Smooth muscle cell (in vitro differentiated cells): ENCODE measurements around the gene SLC22A4. TPM values are rescaled to one million over a fixed set of nuclear protein-coding genes. Genes with fewer than 3 reads are reported as not detected.

Source experiments
- DNase-seq: peaks from one replicate; lab custom pipeline; 2025; ENCODE audit not compliant: unreplicated experiment; lab: John Stamatoyannopoulos, UW
- H2AFZ ChIP-seq: fragments of 200-600 bp; sonication (generic); 2 replicates; pipeline ENCODE4 v1.6.0; 2016; ENCODE audit warnings: antibody characterized with exemption, low read depth, mild to moderate bottlenecking
- H3F3A ChIP-seq: fragments of 200-600 bp; sonication (generic); 2 replicates; pipeline ENCODE4 v1.6.0; 2017; ENCODE audit warnings: antibody characterized with exemption, low read depth
- H3K27ac ChIP-seq: fragments of 200-600 bp; sonication (generic); 2 replicates; pipeline ENCODE4 v1.5.1; 2016; ENCODE audit warnings: low read depth, mild to moderate bottlenecking
- H3K27me3 ChIP-seq: fragments of 200-600 bp; sonication (generic); 2 replicates; pipeline ENCODE4 v1.6.1; 2016; ENCODE audit warnings: low read depth, mild to moderate bottlenecking
- H3K36me3 ChIP-seq: fragments of 200-600 bp; sonication (generic); 2 replicates; pipeline ENCODE4 v1.5.1; 2016; ENCODE audit warnings: low read depth
- H3K4me1 ChIP-seq: fragments of 200-600 bp; sonication (generic); 2 replicates; pipeline ENCODE4 v1.5.1; 2016; ENCODE audit warnings: low read depth
- H3K4me2 ChIP-seq: fragments of 200-600 bp; sonication (generic); 2 replicates; pipeline ENCODE4 v1.6.0; 2016; ENCODE audit warnings: mild to moderate bottlenecking
- H3K4me3 ChIP-seq: fragments of 200-600 bp; sonication (generic); 2 replicates; pipeline ENCODE4 v1.5.1; 2016; ENCODE audit warnings: mild to moderate bottlenecking
- H3K79me2 ChIP-seq: fragments of 200-600 bp; sonication (generic); 2 replicates; pipeline ENCODE4 v1.6.0; 2016; ENCODE audit warnings: low read depth, mild to moderate bottlenecking
- H3K9ac ChIP-seq: fragments of 200-600 bp; sonication (generic); 2 replicates; pipeline ENCODE4 v1.6.0; 2016; ENCODE audit warnings: low read depth
- H3K9me3 ChIP-seq: fragments of 200-600 bp; sonication (generic); replicated peaks from 2 replicates; pipeline ENCODE4 v1.5.1; 2016; ENCODE audit warnings: low read depth
- H4K20me1 ChIP-seq: fragments of 200-600 bp; sonication (generic); 2 replicates; pipeline ENCODE4 v1.6.0; 2016; ENCODE audit warnings: low read depth
- WGBS: methylation state at CpG from one replicate; pipeline ENCODE4 v1.1.7; 2016; ENCODE audit warnings: low lambda C conversion rate; 5-methylcytosine and 5-hydroxymethylcytosine counted together
- polyA plus RNA-seq: library from polyadenylated mRNA; unstranded; fragments of >200 nt; fragmentation: Nextera tagmentation; extraction: Ambion mirVana; gene quantifications from 2 replicates; pipeline ENCODE4 v1.2.1, GENCODE V29; 2016
- total RNA-seq: library from RNA; depleted of rRNA; stranded (reverse); fragments of >200 nt; gene quantifications from 2 replicates; pipeline ENCODE4 v1.2.3, GENCODE V29; 2014
- TF ChIP-seq, protein P1 (sequence below): fragments of 200-600 bp; sonication (generic); IDR thresholded peaks from 2 replicates; pipeline ENCODE4 v1.5.1; 2017; ENCODE audit warnings: borderline replicate concordance, mild to moderate bottlenecking, antibody characterized with exemption; ENCODE audit not compliant: insufficient read depth, poor library complexity, severe bottlenecking

Gene SLC22A4
- total and polyA plus RNA-seq, 2 experiments from 2014 or later = 3.1 to 3.8 TPM

DNA sequence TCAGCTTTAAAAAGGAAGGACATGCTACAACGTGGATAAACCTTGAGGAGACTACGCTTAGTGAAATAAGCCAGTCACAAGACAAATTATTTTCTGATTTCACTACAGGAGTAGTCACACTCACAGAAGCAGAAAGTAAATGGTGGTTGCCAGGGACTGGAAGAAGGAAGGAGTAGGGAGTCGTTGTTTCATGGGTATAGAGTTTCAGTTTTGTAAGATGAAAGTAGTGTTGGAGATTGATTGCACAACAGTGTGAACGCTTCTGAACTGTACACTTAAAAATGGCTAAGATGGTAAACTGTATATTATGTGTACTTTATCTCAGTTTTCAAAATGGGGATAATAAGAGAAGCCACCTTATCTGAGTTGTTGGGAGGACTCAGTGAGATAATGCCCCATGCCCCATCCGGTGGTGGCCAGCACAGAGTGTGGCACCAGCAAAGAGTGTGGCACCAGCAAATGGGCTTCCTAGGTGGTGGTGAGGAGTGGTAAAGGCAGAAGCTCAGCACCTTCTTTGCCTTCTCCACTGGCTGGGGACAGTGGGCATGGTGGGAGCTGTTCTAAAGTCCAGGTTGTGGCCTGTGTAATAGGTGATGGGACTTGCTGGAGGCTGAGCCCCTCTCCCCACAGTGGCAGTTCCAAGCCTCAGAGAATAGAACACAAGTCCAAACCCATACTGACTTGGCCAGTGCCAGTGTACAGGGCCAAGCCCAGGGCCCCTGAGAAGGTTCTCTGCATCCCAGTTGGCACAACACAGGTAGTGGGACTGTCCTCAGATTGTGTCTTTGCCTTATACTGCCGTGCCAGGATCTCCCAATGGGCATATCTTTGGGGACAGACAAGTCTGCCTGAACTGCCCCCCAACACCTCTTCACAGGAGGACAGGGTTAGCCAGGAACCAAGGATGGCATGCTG lies 4.4 kb downstream of the SLC22A4 start:
- Histone ChIP-seq H3K36me3 (no peaks in the 10 kb centered on the region), H3K4me2 (no peak overlapping the region), H3F3A (no peaks in the 10 kb centered on the region), H3K4me1 (peaks cover 4% of the 10 kb centered on the region), H4K20me1 (no peaks in the 10 kb centered on the region), H3K4me3 (no peak overlapping the region), H2AFZ (no peak overlapping the region), H3K27me3 (no peaks in the 10 kb centered on the region), H3K9me3 (no peaks in the 10 kb centered on the region), H3K9ac (no peak overlapping the region), H3K79me2 (peaks cover 8% of the 10 kb centered on the region), H3K27ac (no peak overlapping the region)
- DNase-seq = no peak
- WGBS = 90% methylated on average over 6 of the region's 6 CpGs
- TF ChIP-seq, protein P1, sequence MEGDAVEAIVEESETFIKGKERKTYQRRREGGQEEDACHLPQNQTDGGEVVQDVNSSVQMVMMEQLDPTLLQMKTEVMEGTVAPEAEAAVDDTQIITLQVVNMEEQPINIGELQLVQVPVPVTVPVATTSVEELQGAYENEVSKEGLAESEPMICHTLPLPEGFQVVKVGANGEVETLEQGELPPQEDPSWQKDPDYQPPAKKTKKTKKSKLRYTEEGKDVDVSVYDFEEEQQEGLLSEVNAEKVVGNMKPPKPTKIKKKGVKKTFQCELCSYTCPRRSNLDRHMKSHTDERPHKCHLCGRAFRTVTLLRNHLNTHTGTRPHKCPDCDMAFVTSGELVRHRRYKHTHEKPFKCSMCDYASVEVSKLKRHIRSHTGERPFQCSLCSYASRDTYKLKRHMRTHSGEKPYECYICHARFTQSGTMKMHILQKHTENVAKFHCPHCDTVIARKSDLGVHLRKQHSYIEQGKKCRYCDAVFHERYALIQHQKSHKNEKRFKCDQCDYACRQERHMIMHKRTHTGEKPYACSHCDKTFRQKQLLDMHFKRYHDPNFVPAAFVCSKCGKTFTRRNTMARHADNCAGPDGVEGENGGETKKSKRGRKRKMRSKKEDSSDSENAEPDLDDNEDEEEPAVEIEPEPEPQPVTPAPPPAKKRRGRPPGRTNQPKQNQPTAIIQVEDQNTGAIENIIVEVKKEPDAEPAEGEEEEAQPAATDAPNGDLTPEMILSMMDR = no peak

DNA sequence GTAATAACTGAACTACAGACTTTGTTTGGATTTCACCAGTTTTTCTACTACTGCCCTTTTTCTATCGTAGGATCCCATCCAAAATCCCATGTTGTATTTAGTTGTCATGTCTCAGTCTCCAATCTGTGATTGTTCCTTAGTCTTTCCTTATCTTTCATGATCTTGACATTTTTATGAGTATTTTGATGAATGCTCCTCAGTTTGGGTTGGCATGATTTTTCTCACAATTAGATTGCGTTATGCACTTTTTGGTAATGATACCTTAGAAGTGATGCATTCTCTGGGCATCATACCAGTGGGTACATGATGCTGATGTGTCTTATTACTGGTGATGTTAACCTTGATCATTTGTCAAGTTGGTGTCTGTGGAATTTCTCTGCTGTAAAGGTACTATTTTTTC lies 5.7 kb downstream of the SLC22A4 start:
- DNase-seq = no peak
- 74% methylated on average over 2 of the region's 2 CpGs for WGBS

DNA sequence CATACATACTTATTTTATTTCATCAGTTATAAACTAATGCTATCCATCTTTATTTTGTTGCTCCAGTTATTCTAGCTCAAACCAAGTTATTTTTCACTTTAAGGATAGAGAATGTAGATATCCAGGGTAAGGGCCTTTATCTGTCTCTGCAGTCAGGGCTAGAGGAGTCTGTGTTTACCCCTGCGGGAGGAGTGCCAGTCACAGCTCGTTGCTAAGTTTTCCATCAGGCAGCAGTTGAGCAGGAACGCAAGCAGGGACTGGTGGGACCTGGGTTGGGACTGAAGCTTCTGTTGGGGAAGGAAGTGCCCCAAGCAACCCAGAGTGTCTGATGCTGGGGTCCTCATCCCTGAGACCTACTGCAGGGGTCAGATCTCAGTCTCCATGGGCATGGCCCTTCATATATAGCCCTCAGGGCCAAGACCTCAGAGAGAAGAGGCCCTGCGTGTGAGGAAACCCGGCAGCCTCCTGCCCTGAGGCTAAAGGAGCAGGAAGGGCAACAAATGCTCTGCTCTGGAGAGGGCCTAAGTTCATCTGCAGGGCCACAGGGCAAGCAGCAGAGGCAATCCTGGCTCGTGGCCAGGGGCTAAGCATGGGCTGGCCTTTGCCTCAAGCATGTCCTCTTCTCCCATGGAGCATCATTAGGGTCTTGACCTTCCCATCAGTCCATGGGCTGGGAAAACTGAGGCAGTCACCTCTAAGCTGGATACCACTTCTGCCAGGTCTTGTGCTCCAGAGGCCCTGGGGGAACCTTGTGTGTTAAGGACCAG lies 6.6 kb downstream of the SLC22A4 start:
- DNase-seq = no peak
- whole genome bisulfite sequencing = 59% methylated on average over 6 of the region's 6 CpGs
- H3K4me3 ChIP-seq = no peak overlapping the region
- no peak overlapping the region for H3K4me2 ChIP-seq
- TF ChIP-seq, protein P1 = no peak
- H3K9me3 ChIP-seq = no peaks in the 10 kb centered on the region
- no peak overlapping the region for H3K27ac ChIP-seq
- H4K20me1 ChIP-seq = no peaks in the 10 kb centered on the region
- no peak overlapping the region for H2AFZ ChIP-seq
- H3K4me1 ChIP-seq = no peaks in the 10 kb centered on the region
- H3F3A ChIP-seq = no peaks in the 10 kb centered on the region
- H3K9ac ChIP-seq = no peak overlapping the region
- H3K27me3 ChIP-seq = no peaks in the 10 kb centered on the region
- H3K79me2 ChIP-seq = peaks cover 8% of the 10 kb centered on the region
- H3K36me3 ChIP-seq = no peaks in the 10 kb centered on the region

More for the DNA sequence above, 5.7 kb downstream of the SLC22A4 start:
- H3K9ac ChIP-seq = no peak overlapping the region
- H2AFZ ChIP-seq = no peak overlapping the region
- H3K27me3 ChIP-seq = no peaks in the 10 kb centered on the region
- no peaks in the 10 kb centered on the region for H4K20me1 ChIP-seq
- H3K79me2 ChIP-seq = peaks cover 8% of the 10 kb centered on the region
- H3K9me3 ChIP-seq = no peaks in the 10 kb centered on the region
- no peak overlapping the region for H3K27ac ChIP-seq
- H3K4me3 ChIP-seq = no peak overlapping the region
- TF ChIP-seq, protein P1 = no peak
- H3K4me1 ChIP-seq = peaks cover 4% of the 10 kb centered on the region
- no peak overlapping the region for H3K4me2 ChIP-seq
- no peaks in the 10 kb centered on the region for H3K36me3 ChIP-seq
- H3F3A ChIP-seq = no peaks in the 10 kb centered on the region
